HEK293 (cell line): ENCODE measurements around the gene ADM.

ENCODE experiments used
- BCL11A ChIP-seq: fragments of 450-650 bp; formaldehyde crosslinking; IDR thresholded peaks from 2 replicates; pipeline ENCODE4 v1.5.1; 2016; ENCODE audit warnings: low read depth, missing biosample characterization, missing genetic modification characterization
- GLI2 ChIP-seq: fragments of 450-650 bp; formaldehyde crosslinking; IDR thresholded peaks from 2 replicates; pipeline ENCODE4; 2017; ENCODE audit warnings: missing biosample characterization, missing genetic modification characterization, low read depth, borderline replicate concordance
- MYNN ChIP-seq: fragments of 450-650 bp; formaldehyde crosslinking; IDR thresholded peaks from 2 replicates; pipeline ENCODE4 v1.5.1; 2016; ENCODE audit warnings: missing biosample characterization, missing genetic modification characterization, borderline replicate concordance
- OSR2 ChIP-seq: fragments of 450-650 bp; formaldehyde crosslinking; IDR thresholded peaks from 2 replicates; pipeline ENCODE4 v1.5.1; 2016; ENCODE audit warnings: missing biosample characterization, missing genetic modification characterization
- OVOL3 ChIP-seq: fragments of 450-650 bp; formaldehyde crosslinking; IDR thresholded peaks from 2 replicates; pipeline ENCODE4 v1.5.1; 2016; ENCODE audit warnings: missing biosample characterization, missing genetic modification characterization
- SP7 ChIP-seq: fragments of 450-650 bp; formaldehyde crosslinking; IDR thresholded peaks from 2 replicates; pipeline ENCODE4 v1.5.1; 2016; ENCODE audit warnings: missing biosample characterization, missing genetic modification characterization
- TRIM28 ChIP-seq: IDR thresholded peaks from 2 replicates; pipeline ENCODE4 v1.6.1; 2011; ENCODE audit warnings: low read length, control low read depth, borderline replicate concordance
- WT1 ChIP-seq: fragments of 450-650 bp; formaldehyde crosslinking; IDR thresholded peaks from 2 replicates; pipeline ENCODE4 v1.5.1; 2016; ENCODE audit warnings: missing biosample characterization, missing genetic modification characterization
- ZBTB20 ChIP-seq: fragments of 450-650 bp; formaldehyde crosslinking; IDR thresholded peaks from 2 replicates; pipeline ENCODE4 v1.5.1; 2016; ENCODE audit warnings: missing biosample characterization, missing genetic modification characterization
- ZBTB8A ChIP-seq: fragments of 450-650 bp; formaldehyde crosslinking; IDR thresholded peaks from 2 replicates; pipeline ENCODE4 v1.5.1; 2016; ENCODE audit warnings: missing biosample characterization, missing genetic modification characterization
- ZEB2 ChIP-seq: fragments of 450-650 bp; formaldehyde crosslinking; IDR thresholded peaks from 2 replicates; pipeline ENCODE4 v1.5.1; 2016; ENCODE audit warnings: missing biosample characterization, missing genetic modification characterization
- ZNF138 ChIP-seq: fragments of 450-650 bp; formaldehyde crosslinking; IDR thresholded peaks from 2 replicates; pipeline ENCODE4 v1.5.1; 2016; ENCODE audit warnings: missing biosample characterization, missing genetic modification characterization, borderline replicate concordance
- ZNF155 ChIP-seq: fragments of 450-650 bp; formaldehyde crosslinking; IDR thresholded peaks from 2 replicates; pipeline ENCODE4 v1.5.1; 2016; ENCODE audit warnings: missing biosample characterization, missing genetic modification characterization
- ZNF18 ChIP-seq: fragments of 450-650 bp; formaldehyde crosslinking; IDR thresholded peaks from 2 replicates; pipeline ENCODE4 v1.5.1; 2016; ENCODE audit warnings: missing biosample characterization, missing genetic modification characterization
- ZNF184 ChIP-seq: fragments of 450-650 bp; IDR thresholded peaks from 2 replicates; pipeline ENCODE4 v1.5.1; 2018; ENCODE audit warnings: missing biosample characterization, mild to moderate bottlenecking, missing genetic modification characterization
- ZNF19 ChIP-seq: fragments of 450-650 bp; formaldehyde crosslinking; IDR thresholded peaks from 2 replicates; pipeline ENCODE4; 2016; ENCODE audit warnings: missing biosample characterization, missing genetic modification characterization, low read depth
- ZNF350 ChIP-seq: fragments of 450-650 bp; formaldehyde crosslinking; IDR thresholded peaks from 2 replicates; pipeline ENCODE4 v1.5.0; 2017; ENCODE audit warnings: missing biosample characterization, mild to moderate bottlenecking, missing genetic modification characterization
- ZNF548 ChIP-seq: fragments of 450-650 bp; formaldehyde crosslinking; IDR thresholded peaks from 2 replicates; pipeline ENCODE4 v1.5.1; 2016; ENCODE audit warnings: missing biosample characterization, missing genetic modification characterization
- ZNF580 ChIP-seq: fragments of 450-650 bp; formaldehyde crosslinking; IDR thresholded peaks from 2 replicates; pipeline ENCODE4 v1.5.1; 2016; ENCODE audit warnings: missing biosample characterization, missing genetic modification characterization
- ZNF621 ChIP-seq: fragments of 450-650 bp; formaldehyde crosslinking; IDR thresholded peaks from 2 replicates; pipeline ENCODE4 v1.5.1; 2017; ENCODE audit warnings: missing biosample characterization, missing genetic modification characterization
- ZNF658 ChIP-seq: fragments of 450-650 bp; formaldehyde crosslinking; IDR thresholded peaks from 2 replicates; pipeline ENCODE4; 2016; ENCODE audit warnings: missing biosample characterization, missing genetic modification characterization
- ZNF660 ChIP-seq: fragments of 450-650 bp; IDR thresholded peaks from 2 replicates; pipeline ENCODE4 v1.5.1; 2018; ENCODE audit warnings: missing biosample characterization, mild to moderate bottlenecking, missing genetic modification characterization
- ZNF664 ChIP-seq: fragments of 450-650 bp; formaldehyde crosslinking; IDR thresholded peaks from 2 replicates; pipeline ENCODE4 v1.5.1; 2016; ENCODE audit warnings: missing biosample characterization, missing genetic modification characterization
- ZNF76 ChIP-seq: fragments of 450-650 bp; formaldehyde crosslinking; IDR thresholded peaks from 2 replicates; pipeline ENCODE4; 2016; ENCODE audit warnings: low read depth, missing biosample characterization, missing genetic modification characterization, borderline replicate concordance
- ZNF768 ChIP-seq: fragments of 450-650 bp; formaldehyde crosslinking; IDR thresholded peaks from 2 replicates; pipeline ENCODE4 v1.5.1; 2018; ENCODE audit warnings: missing biosample characterization, mild to moderate bottlenecking, missing genetic modification characterization
- ZNF777 ChIP-seq: fragments of 450-650 bp; formaldehyde crosslinking; IDR thresholded peaks from 2 replicates; pipeline ENCODE4 v1.5.1; 2017; ENCODE audit warnings: missing biosample characterization, missing genetic modification characterization, borderline replicate concordance
- ZNF785 ChIP-seq: fragments of 450-650 bp; formaldehyde crosslinking; IDR thresholded peaks from 2 replicates; pipeline ENCODE4 v1.5.1; 2016; ENCODE audit warnings: missing biosample characterization, missing genetic modification characterization
- TF ChIP-seq, protein P1 (sequence below): fragments of 450-650 bp; IDR thresholded peaks from 2 replicates; pipeline ENCODE4 v1.5.1; 2018; ENCODE audit warnings: missing biosample characterization, missing genetic modification characterization
- TF ChIP-seq, protein P2 (sequence below): fragments of 450-650 bp; formaldehyde crosslinking; IDR thresholded peaks from 2 replicates; pipeline ENCODE4 v1.5.1; 2017; ENCODE audit warnings: missing biosample characterization, missing genetic modification characterization
- TF ChIP-seq, protein P3 (sequence below): fragments of 450-650 bp; formaldehyde crosslinking; IDR thresholded peaks from 2 replicates; pipeline ENCODE4 v1.5.1; 2016; ENCODE audit warnings: missing biosample characterization, missing genetic modification characterization

The ADM gene

DNA sequence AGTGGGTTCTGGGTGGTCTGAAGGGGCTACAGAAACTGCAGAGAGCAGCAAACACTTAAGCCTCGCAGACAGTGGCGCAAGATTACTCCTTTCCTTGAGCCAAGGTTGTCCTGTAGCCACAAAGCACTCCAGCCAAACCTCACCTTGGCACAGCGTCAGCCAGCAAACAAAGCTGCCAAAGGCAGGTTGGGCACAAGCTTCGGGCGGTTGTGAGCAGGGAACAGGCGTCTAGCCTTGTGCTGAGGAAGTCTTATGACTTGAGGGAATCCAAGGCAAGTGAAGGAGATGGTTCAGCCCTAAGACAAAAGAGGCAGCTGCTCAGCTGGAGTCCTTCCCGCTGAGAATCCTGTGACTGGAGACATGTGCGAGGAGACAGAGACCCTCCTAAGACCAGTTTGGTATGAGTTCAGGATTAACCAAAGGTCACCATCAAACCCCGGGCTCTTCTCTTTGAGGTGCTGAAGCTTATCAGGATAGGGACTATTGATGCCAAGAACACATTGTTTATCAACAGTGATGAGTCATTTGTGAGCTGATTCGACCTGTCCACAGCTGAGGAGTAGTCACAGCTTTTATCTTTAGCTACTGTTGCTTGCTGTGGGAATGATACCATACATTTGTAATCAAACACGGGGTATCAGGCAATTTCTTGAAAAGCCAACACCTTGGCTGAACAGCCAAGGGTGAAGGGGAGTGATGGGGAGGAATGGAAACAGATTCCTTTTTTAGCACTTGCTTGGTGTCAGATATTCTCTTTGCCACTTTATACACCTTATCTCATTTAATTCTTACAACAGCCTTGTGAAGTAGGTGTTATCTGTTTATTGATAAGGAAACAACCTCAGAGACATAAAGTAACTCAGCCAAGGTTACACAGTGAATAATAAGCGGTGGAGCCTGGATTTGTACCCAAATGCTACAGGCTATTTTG lies 4.6 kb downstream of the ADM start (continued):
- TF ChIP-seq ZBTB8A (tag by site-specific recombination) (peak; percentile 45), ZNF785 (tag by site-specific recombination) (no peak), WT1 (tag by site-specific recombination) (no peak), MYNN (tag by site-specific recombination) (no peak), ZNF350 (no peak), ZNF155 (tag by site-specific recombination) (no peak), ZNF138 (tag by site-specific recombination) (no peak), BCL11A (tag by site-specific recombination) (no peak), ZNF777 (tag by site-specific recombination) (no peak), ZBTB20 (tag by site-specific recombination) (no peak), ZNF580 (tag by site-specific recombination) (no peak), ZNF660 (tag by site-specific recombination) (peak; percentile 72; the same call in 1 of the 2 replicates), OVOL3 (tag by site-specific recombination) (no peak), TRIM28 (peak; percentile 75; the same call in 1 of the 2 replicates), ZNF664 (tag by site-specific recombination) (peak; percentile 29; the same call in 1 of the 2 replicates), ZNF658 (no peak), ZNF184 (tag by site-specific recombination) (no peak), ZNF18 (no peak), ZNF768 (tag by site-specific recombination) (no peak), ZNF19 (tag by site-specific recombination) (no peak), SP7 (tag by site-specific recombination) (peak; percentile 45; the same call in 1 of the 2 replicates), ZEB2 (tag by site-specific recombination) (0 out of 2 replicates have a peak, but pooled peaks have one; percentile 47), ZNF621 (no peak), GLI2 (tag by site-specific recombination) (no peak), ZNF548 (no peak), OSR2 (tag by site-specific recombination) (peak; percentile 84), ZNF76 (tag by site-specific recombination) (no peak)
- TF ChIP-seq, protein P1, sequence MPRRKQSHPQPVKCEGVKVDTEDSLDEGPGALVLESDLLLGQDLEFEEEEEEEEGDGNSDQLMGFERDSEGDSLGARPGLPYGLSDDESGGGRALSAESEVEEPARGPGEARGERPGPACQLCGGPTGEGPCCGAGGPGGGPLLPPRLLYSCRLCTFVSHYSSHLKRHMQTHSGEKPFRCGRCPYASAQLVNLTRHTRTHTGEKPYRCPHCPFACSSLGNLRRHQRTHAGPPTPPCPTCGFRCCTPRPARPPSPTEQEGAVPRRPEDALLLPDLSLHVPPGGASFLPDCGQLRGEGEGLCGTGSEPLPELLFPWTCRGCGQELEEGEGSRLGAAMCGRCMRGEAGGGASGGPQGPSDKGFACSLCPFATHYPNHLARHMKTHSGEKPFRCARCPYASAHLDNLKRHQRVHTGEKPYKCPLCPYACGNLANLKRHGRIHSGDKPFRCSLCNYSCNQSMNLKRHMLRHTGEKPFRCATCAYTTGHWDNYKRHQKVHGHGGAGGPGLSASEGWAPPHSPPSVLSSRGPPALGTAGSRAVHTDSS: no peak
- TF ChIP-seq, protein P2, sequence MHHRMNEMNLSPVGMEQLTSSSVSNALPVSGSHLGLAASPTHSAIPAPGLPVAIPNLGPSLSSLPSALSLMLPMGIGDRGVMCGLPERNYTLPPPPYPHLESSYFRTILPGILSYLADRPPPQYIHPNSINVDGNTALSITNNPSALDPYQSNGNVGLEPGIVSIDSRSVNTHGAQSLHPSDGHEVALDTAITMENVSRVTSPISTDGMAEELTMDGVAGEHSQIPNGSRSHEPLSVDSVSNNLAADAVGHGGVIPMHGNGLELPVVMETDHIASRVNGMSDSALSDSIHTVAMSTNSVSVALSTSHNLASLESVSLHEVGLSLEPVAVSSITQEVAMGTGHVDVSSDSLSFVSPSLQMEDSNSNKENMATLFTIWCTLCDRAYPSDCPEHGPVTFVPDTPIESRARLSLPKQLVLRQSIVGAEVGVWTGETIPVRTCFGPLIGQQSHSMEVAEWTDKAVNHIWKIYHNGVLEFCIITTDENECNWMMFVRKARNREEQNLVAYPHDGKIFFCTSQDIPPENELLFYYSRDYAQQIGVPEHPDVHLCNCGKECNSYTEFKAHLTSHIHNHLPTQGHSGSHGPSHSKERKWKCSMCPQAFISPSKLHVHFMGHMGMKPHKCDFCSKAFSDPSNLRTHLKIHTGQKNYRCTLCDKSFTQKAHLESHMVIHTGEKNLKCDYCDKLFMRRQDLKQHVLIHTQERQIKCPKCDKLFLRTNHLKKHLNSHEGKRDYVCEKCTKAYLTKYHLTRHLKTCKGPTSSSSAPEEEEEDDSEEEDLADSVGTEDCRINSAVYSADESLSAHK (tag by site-specific recombination): 0 out of 2 replicates have a peak, but pooled peaks have one; percentile 8
- TF ChIP-seq, protein P3, sequence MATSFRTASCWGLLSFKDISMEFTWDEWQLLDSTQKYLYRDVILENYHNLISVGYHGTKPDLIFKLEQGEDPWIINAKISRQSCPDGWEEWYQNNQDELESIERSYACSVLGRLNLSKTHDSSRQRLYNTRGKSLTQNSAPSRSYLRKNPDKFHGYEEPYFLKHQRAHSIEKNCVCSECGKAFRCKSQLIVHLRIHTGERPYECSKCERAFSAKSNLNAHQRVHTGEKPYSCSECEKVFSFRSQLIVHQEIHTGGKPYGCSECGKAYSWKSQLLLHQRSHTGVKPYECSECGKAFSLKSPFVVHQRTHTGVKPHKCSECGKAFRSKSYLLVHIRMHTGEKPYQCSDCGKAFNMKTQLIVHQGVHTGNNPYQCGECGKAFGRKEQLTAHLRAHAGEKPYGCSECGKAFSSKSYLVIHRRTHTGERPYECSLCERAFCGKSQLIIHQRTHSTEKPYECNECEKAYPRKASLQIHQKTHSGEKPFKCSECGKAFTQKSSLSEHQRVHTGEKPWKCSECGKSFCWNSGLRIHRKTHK (tag by site-specific recombination): no peak
